SK-N-SH treated with all-trans-retinoic acid at 6 μM for 48 hours (cell line): ENCODE measurements around the gene FAM174B.

ENCODE experiments used
- CREB5 ChIP-seq: fragments of 250-450 bp; sonication (Bioruptor Pico); IDR thresholded peaks from 2 replicates; pipeline ENCODE4 v1.5.1; 2020; ENCODE audit warnings: low read depth, mild to moderate bottlenecking, moderate library complexity
- CSRNP3 ChIP-seq: fragments of 250-450 bp; sonication (Bioruptor Pico); IDR thresholded peaks from 2 replicates; pipeline ENCODE4 v1.5.1; 2021; ENCODE audit warnings: mild to moderate bottlenecking, moderate library complexity
- ISL1 ChIP-seq: fragments of 250-450 bp; sonication (Bioruptor Pico); IDR thresholded peaks from 2 replicates; pipeline ENCODE4 v2.1.2; 2022; ENCODE audit warnings: mild to moderate bottlenecking, moderate library complexity
- PATZ1 ChIP-seq: fragments of 250-450 bp; sonication (Bioruptor Pico); IDR thresholded peaks from 2 replicates; pipeline ENCODE4 v1.8.0; 2020; ENCODE audit warnings: mild to moderate bottlenecking, moderate library complexity, borderline replicate concordance
- PPARA ChIP-seq: fragments of 250-450 bp; sonication (Bioruptor Pico); IDR thresholded peaks from 2 replicates; pipeline ENCODE4 v1.5.0; 2020; ENCODE audit warnings: mild to moderate bottlenecking, borderline replicate concordance
- RARB ChIP-seq: fragments of 250-450 bp; sonication (Bioruptor Pico); IDR thresholded peaks from 2 replicates; pipeline ENCODE4 v1.8.0; 2021; ENCODE audit warnings: mild to moderate bottlenecking, moderate library complexity
- TCF4 ChIP-seq: fragments of 250-450 bp; sonication (Bioruptor Pico); IDR thresholded peaks from 2 replicates; pipeline ENCODE4 v1.8.0; 2021; ENCODE audit warnings: mild to moderate bottlenecking, moderate library complexity, borderline replicate concordance
- ZC3H10 ChIP-seq: fragments of 250-450 bp; sonication (Bioruptor Pico); IDR thresholded peaks from 2 replicates; pipeline ENCODE4 v1.5.1; 2021; ENCODE audit warnings: mild to moderate bottlenecking, moderate library complexity
- ZFP3 ChIP-seq: fragments of 250-450 bp; sonication (Bioruptor Pico); IDR thresholded peaks from 2 replicates; pipeline ENCODE4 v1.5.0; 2020; ENCODE audit warnings: mild to moderate bottlenecking, moderate library complexity
- ZFP30 ChIP-seq: fragments of 450-650 bp; formaldehyde crosslinking; IDR thresholded peaks from 2 replicates; pipeline ENCODE4 v1.5.0; 2022; ENCODE audit warnings: mild to moderate bottlenecking, moderate library complexity
- ZNF70 ChIP-seq: fragments of 450-650 bp; formaldehyde crosslinking; IDR thresholded peaks from 2 replicates; pipeline ENCODE4 v1.5.0; 2020; ENCODE audit warnings: mild to moderate bottlenecking, moderate library complexity
- ZNF8 ChIP-seq: fragments of 450-650 bp; formaldehyde crosslinking; IDR thresholded peaks from 2 replicates; pipeline ENCODE4 v1.5.0; 2020; ENCODE audit warnings: mild to moderate bottlenecking, moderate library complexity

GRCh38 chr15:92633418-92633817, 22.2 kb downstream of the FAM174B start:
- TF ChIP-seq RARB (CRISPR knock-in tag) (no peak), CREB5 (CRISPR knock-in tag) (no peak), ZNF70 (CRISPR knock-in tag) (no peak), ZC3H10 (no peak), ZFP3 (no peak), ZFP30 (no peak), PATZ1 (CRISPR knock-in tag) (no peak), PPARA (CRISPR knock-in tag) (no peak), CSRNP3 (no peak), ISL1 (CRISPR knock-in tag) (no peak), TCF4 (no peak), ZNF8 (no peak)
